Activated CD4-positive, alpha-beta T cell treated with anti-CD3 and anti-CD28 coated beads, Interleukin-2, amount 50 U/mL, for 4 hours (primary cell): ENCODE measurements around the gene RIPOR1.
A peak's percentile ranks its signal among the peaks of the same experiment; 100 is the strongest.
"Not testable (repeated sequence)": the region's sequence is repeated elsewhere in the genome, so short reads cannot be mapped to it uniquely, and the experiment has no call there.

ENCODE experiments used
- DNase-seq, 2 experiments: peaks; one replicate each; pipeline ENCODE4 v3.0.0-alpha.2; 2020

The RIPOR1 gene

DNA sequence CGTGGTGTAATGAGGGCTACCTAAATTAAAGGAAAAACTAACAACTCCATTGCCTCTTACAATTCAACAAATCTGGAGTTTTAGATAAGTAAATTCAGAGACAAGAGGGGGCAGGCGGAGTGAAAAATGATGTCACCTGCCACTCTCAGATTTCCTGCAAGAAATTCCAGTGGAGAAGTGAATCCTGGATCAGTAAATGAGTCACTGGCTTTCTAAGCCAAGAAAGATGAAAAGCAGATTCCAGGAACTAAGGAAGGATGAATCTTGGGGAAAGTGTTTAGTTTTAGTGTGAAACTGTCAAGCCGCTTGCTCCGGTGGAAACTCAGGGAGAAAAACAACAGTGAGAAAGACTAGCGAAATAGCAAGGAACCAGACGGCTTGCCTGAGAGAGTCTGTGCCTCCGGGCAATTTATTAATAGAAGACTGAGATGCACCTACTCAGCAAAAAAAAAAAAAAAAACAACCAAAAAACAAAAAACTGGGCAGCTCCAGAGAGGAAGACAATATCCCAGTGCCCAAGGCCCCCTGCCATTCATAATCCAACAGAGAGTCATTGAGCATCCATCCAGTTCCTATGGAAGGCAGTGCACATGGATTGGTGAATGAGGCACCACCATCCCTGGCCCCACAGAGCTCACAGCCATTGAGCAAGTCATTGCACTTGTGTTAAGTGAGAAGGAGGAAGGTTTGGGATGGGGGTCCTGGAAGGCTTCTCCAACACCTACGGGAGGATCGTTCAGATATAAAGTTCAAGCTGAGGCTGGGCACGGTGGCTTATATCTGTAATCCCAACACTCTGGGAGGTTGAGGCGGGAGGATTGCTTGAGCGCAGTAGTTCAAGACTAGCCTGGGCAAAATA is 12.1 kb upstream of the RIPOR1 start:
- no peak for DNase-seq

DNA sequence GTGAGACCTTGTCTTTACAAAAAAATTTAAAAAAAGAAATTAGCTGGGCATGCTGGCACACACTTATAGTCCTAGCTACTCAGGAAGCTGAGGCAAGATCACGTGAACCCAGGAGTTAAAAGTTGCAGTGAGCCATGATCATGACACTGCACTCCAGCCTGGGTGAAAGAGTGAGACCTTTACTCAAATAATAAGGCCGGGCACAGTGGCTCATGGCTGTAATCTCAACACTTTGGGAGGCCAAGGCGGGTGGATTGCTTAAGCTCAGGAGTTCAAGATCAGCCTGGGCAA is 11.5 kb upstream of the RIPOR1 start:
- no peak for DNase-seq

DNA sequence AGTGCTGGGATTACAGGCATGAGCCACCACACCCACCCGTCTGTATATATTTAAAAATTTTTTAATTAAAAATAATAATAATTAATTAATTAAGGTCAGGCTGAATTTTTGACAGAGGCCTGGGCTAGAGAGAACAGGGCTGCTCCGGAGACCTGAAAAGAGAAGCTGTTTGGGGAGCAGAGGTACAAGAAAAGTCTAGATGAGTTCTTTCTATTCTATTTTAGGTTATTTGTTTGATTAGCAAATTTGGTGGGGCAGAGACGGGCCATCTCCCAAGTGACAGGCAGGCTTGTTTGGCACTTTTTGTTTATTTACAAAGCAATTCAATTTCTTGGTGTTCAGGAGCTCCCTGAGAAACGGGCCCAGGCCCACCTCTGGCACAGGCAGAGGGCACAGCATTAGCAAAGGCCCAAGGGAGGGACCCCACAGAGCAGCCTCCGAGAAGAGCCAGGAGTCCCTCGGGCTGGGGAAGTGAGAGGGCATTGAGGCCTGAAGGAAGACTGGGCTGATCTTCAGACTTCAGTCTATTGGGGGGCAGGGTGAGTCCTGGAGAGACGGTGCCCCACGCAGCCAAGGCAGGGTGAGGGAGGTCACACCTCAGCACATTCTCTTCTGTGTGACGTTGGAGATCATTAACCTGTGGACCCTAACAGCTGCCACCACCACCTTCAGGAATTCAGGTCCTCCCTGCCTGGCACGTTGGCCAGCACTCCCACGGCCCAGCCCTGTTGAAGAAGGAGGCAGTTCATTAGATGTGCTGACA is 10.8 kb upstream of the RIPOR1 start:
- no peak for DNase-seq

DNA sequence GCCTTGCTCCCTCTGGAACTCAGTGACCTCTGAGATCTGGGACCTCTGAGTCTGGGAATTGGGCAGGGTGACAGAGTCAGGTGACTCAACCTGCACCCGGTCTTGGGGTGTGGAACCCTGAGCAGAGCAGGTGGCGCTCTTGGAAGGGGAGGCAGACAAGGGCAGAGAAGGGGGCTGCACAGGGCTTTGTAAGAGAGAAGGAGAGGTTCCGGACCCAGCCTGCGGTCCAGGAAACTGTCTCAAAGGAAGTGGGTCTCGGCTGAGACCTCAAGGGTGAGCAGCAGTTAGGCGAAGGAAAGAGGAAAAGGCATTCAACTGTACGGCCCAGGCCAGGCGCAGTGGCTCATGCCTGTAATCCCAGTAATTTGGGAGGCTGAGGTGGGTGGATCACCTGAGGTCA is 10.0 kb upstream of the RIPOR1 start:
- DNase-seq, result no peak

DNA sequence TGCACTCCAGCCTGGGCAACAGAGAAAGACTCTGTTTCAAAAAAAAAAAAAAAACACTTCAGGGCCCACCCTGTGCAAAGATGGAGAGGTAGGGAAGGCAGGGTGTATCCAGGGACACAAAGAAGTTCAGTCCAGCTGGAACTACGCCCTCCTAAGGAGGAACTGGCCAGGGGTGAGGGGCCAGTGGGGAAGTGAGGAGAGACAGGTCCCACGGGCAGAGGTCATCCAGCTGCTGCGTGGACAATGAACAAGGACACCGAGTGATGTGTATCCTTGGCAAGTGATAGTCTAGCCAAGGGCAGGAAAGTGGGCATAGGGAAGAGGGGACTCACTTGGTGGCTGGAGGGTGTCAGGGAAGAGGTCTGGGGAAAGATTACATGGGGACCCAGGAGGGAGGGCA is 9.4 kb upstream of the RIPOR1 start:
- no peak for DNase-seq

DNA sequence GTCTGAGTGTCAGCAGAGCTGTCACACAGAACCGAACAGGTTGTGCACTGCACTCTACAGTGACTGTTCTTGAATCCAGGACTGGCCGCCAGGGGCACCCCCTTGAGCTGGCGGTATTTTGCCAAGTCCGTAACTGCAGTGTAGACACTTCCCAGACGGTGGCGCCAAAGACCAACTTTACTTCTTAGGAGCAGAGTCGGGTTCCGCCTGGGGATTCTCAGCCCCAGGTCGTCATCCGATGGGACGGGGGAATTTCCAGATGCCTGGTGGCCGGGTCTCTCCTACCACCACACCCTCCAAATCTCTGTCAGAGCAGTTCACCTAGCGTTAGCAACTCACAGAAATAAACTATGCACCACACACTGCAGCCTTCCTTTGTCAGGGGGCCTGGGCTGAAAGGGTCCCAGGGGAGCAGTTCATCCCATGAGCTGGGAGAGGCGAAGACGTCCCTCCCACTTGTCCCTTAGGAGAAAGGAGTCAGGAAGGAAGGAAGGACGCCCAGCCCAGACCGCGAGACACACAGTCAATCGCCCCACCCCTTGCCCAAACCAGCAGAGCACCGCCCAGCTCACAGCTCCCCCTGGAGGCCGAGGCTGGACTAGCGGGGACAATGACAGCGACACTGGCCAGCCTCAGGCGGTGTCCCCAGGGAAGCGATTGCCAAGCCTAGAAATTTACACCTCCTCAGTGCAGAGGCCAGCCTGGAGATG is 7.4 kb upstream of the RIPOR1 start:
- DNase-seq, result peak; percentile 98 to 99

DNA sequence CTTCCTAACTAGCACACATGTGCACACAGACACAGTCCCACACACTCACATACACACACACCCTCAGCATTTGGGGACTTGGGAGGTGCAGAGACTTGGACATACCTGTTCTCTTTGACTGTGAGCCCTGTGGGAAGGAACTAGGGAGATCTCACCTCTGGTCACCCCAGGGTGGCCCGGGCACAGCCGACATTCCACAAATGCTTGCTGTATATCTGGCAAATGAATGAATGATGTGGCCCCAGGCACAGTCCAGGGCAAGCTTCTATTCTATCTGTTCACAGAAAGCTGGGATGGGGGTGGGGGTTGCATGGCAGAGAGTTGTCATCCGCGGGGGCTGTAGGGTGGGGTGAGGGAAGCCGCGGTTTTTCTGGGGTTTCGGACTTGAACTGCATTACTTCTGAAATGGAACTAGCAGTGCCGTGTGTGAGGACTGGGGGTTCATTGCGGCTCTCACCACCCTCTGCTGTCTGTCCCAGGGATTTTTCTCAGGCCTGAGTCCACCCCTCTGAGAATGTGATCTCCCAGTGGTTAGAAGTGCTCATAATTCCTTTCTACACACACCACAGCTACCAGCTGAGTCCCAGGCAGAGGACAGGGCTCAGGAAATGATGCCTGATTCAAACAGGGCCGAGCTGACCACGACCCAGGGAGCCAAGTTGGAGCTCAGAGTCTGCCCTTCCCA is 3.3 kb upstream of the RIPOR1 start:
- DNase-seq, result no peak

DNA sequence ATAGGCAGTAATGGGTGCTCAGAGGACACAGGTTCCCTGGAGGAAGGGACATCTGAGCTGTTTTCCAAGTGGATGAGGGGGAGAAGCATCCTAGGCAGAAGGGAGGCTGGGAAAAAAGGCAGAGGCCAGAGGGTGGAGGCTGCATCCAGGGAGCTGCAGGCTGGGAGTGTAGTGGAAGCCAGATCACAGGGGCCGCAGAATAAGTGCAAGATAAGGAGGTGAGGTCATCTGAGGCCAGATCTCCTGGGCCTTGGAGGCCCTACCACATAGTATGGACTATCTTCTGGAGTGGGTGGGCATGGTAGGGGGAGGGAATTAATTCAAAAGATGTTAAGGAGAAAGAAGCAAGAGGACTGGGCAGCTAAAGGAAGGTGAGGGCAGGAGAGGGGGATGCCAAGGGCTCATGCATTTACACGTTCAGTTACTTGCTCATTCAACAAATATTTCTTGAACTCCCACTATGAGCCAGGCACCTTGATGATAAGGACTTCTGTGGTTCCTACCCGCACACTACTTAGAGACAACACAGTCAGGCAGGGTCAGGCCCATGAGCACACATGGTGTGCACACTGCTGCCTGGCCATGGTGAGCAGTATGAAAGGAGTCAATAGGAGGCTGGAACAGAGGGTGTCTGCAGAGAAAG is 2.4 kb upstream of the RIPOR1 start:
- DNase-seq, result no peak

DNA sequence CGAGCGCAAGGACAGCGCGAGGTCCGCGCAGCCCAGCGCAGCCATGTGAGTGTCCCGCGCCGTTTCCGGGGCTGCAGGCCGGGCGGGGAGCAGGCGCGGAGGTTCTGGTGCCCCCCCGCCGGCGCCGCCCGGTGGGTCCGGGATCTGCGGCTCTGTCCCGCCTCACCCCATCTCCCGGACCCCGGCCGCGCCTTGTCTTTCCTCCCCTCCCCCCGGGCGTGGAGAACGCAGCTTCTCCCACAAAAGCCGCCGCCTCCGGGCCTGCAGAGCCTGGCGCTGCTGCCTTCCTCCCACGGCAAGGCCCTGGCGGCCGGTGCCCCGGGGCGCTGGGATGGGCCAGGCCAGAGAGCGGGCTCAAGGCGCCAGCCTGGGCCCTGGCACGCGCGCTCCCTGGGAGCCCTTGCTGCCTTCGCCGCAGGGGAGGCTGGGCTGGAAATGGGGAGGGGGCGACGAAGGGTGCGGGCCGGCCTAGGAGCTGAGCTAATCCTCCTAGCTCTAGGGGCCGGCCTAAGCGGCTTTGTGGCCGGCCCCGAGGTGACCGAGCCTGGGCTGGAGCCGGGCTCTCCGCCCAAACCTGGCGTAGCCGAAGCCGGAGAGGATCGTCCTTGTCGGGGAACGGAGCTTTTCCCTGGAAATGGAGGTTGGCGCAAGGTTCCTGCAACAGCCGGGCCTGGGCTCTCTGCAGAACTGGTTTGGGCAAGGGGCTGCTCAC is 397 bp downstream of the RIPOR1 start:
- no peak for DNase-seq

DNA sequence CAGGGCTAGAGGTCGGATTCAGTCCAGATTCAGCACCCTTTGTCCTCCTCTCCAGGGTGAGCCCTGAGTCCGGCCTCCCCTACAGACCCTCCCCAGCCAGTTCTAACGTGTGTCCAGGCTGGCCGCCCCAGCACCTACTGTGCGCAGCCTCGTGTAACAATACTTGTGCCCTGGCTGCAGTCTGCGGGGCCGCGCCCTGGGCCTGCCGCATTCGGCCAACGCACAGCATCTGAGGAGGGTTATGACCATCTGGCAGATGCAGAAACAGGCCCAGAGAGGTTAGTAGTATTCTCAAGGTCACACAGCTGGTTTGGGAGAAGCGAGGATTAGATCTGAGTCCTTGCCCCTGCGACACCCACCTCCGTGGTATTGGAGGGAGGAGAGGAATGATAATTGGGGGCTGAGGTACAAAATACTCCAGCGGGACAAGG is 968 bp downstream of the RIPOR1 start:
- no peak for DNase-seq

DNA sequence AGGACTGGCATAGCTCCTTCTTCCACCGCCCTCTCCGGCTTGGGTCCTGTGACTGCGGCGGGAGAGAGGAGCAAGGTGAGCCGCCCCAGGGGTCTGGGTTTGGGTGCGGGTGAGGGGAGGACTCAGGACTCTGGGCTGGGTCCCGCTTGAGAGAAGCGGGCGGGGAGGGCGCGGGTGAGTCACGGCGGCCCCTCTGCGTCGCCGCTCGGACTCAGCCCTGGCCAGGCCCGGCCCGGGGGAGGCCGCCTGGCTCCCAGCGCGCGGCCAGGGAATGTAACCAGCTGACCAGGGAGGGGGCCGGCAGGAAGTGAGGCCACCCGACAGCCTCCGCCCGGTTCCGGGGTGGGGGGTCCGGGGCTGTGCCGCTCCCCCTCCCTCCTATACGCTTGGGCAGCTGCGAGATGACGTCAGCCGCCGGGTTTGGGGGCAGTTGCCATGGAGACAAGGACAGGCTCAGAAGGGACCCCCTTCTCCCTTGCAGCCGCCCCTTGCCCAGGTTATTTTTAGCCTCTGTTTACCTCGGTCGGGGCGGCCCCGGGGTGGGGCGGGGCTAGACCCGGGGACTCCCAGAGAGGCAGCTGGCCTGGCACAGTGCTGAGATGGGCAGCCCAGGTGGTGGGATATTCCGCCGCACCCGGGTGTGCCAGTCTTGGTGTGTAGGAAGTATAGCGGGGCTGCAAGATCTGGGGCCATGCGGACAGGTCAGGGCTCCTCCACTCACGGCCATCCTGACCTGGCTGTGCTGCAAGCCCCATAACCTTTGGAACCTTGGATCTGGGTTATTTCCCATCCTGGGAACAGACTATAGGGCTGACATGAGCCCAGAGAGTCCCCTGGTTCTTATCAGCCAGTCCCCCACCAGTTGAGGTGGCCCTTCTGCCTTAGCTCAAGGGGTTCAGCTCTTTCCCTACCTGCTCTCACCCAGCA is 1.6 kb downstream of the RIPOR1 start:
- no peak for DNase-seq

DNA sequence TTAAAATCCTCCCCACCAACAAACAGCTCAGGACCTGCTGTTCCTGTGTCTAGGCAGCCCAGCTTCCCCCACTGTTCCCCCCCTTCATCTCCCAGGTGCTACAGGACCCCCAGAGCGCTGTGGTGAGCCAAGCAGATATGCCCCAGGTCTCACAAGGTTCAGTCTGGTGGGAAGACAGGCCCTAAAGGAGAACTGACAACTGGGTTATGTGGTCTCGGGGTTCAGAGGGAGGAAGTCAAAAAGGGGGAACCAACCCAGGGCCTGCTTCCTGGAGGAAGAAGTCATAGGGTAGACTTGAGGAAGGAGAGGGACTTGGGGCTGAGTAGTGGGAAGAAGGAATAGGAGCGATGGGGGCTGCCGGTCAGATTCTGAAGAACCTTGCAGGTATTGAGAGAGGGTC is 2.6 kb downstream of the RIPOR1 start:
- no peak for DNase-seq

DNA sequence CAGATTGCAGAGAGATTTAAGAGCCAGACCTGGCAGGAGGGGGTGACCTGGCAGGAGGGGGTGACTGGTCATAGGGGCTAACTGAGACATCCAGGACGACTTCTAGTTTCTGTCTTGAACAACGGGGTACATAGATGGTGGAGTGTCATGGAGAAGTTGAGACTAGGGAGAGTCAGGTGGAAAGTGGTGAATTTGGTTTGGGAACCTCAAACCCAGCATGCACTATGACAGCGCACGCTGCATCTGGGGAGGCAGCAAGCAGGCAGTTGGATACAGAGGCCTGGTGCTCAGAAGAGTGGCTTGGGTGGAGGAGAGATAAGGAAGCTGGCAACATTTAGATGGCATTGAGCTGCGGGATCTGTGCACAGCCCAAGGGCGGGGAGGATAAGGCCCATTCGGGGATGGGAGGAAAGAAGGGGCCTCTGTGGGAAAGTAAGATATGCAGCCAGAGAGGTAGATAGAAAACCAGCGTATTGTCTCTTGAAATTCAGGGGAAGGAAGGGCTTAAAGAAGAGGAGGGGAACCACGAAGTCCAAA is 4.5 kb downstream of the RIPOR1 start:
- DNase-seq, result no peak

DNA sequence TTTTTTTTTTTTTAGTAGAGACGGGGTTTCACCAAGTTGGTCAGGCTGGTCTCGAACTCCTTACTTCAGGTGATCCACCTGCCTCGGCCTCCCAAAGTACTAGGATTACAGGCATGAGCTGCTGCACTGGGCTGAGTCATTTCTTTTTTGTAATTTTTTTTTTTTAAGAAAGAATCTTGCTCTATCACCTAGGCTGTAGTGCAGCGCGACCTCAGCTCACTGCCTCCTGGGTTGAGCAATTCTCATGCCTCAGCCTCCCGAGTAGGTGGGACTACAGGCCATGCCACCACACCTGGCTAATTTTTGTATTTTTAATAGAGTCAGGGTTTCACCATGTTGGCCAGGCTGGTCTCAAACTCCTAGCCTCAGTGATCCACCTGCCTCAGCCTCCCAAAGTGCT is 5.4 kb downstream of the RIPOR1 start:
- not testable (repeated sequence) for DNase-seq

DNA sequence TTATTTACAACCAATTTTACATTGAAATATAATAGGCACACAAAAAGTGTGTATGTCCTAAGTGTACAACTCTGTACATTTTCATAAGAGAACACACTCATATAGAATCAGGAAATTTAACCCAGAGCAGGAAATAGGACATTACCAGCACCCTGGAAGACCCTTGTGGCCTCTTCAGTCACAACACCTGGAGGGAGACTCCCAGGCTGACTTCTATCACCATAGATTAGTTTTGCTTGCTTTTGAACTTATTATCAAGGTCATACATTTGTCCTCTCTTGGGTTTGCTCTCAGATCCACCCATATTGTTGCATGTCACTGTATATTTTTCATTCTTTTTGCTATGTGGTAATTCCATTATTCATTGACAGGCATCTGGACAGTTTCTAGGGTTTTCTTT is 5.8 kb downstream of the RIPOR1 start:
- DNase-seq, result no peak

DNA sequence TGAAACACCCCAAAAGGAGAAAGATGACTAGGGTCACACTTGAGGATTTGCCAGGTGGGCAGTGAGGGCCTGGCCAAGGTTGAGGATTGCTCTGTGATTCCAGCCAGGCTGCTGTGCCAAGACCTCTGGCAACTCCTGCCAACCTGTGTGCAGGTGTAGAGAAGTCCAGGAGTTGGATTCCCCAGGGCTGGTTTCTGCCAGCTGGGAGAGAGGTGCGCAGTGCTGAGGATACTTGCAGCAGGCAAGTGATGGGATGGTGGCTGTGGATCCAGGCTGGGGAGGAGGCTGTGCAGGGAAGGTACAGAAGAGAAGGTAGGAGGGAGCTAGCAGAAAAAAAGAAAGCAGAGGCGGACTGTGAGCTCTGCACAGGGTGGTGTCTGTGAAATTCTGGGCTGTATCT is 6.6 kb downstream of the RIPOR1 start:
- DNase-seq, result no peak

DNA sequence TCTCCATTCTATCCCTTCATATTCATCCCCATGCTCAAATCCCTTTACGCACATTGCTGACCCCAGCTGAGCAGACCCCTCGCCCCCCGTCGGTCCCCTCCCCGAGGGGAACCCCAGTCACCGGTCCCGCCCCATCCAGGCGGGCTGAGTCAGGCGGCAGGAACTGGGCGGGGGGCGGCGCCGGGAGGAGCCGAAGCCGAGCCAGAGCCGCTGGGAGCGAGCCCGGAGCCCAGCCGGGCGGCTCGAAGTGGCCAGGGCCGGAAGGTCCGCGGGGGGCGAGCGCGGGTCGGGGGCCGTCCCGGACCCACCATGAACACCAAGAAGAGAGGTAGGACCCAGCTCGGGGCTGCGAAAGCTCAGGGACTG is 8.6 kb downstream of the RIPOR1 start:
- DNase-seq, result peak; percentile 28 to 37

DNA sequence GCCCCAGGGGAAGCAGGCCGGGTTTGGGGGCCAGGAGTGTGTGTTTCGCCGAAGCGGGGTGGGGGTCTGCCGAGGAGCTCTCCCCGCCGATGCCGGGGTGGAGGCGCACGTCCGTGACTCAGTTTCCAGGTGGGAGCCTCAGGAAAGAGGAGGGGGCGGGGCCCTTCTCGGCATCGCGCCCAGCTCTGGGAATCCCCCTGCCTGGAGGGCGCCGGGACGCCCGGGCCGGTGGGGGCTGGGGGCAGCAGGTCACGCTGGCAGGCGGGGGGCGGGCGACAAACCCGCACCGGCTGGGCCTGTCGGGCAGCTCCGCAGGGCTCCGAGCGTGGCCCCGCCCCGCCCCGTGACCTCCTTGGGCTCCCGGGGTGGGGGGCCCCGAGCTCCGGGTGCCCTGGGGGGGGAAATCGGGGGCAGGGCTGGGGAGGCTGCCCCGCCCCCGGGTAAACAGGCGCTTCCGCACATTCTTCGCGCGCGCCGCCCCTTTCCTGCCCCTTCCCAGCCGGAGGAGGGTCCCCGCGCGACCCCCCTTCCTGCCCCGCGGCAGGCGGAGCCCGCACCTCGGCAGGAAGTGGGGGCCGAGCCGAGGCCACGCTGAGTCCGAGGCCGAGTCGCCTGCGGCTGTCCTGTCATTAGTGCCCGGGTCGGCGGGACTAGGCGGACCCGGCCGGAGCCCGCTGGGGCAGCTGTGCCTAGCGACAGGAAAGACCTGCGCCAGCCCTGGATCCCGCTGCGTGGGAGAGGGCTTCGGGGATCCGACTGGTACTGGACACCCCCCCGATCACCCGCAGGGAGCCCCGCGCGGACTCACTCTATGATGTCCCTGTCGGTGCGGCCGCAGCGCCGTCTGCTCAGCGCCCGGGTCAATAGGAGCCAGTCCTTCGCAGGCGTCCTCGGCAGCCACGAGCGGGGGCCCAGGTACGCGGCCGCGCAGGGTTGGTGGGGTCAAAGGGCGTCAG is 9.3 kb downstream of the RIPOR1 start:
- peak; percentile 49 for DNase-seq

DNA sequence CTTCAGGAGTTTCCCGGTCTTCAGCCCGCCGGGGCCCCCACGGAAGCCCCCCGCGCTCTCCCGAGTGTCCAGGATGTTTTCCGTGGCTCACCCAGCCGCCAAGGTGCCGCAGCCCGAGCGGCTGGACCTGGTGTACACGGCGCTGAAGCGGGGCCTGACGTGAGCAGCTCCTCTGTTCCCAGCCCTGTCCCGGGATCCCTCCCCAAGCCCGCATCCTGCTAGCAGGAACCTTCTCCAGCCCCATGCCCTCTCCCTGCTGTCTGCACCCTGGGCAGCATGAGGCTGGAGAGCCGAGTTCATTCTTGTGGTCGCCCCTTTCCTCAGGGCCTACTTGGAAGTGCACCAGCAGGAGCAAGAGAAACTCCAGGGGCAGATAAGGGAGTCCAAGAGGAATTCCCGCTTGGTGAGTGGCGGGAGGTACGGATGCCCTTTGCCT is 10.1 kb downstream of the RIPOR1 start:
- no peak for DNase-seq
